Left lung (tissue), 10 donors: ENCODE data around the gene DUSP14. TPM values are rescaled to one million over a fixed set of nuclear protein-coding genes. Genes with fewer than 3 reads are reported as not detected.

Experiments used
- ATAC-seq: fragments of 200-7000 bp; cut with Tn5 transposase; one replicate; pipeline ENCODE4 v1.9.1; 2020; ENCODE audit warnings: moderate library complexity
- DNase-seq, 4 donors: peaks; one replicate each; pipeline ENCODE4 v3.0.0-alpha.2; 2013 to 2020
- H3K27ac ChIP-seq, 2 donors: fragments of 200-600 bp; sonication (generic) in 1 of 2; one replicate each; pipeline versions ENCODE4 v1.5.0 to v1.8.0; 2020 to 2021
- H3K27me3 ChIP-seq, 2 donors: fragments of 200-600 bp; sonication (generic) in 1 of 2; one replicate each; pipeline versions ENCODE4 v1.5.0 to v1.8.0; 2020 to 2021
- H3K36me3 ChIP-seq, 2 donors: fragments of 200-600 bp; sonication (generic) in 1 of 2; one replicate each; pipeline versions ENCODE4 v1.5.0 to v1.8.0; 2020 to 2021
- H3K4me1 ChIP-seq, 2 donors: fragments of 200-600 bp; one replicate each; pipeline ENCODE4 v1.8.0; 2021
- H3K4me3 ChIP-seq, 2 donors: fragments of 200-600 bp; sonication (generic) in 1 of 2; one replicate each; pipeline versions ENCODE4 v1.5.0 to v1.8.0; 2020 to 2021; ENCODE audit warnings: mild to moderate bottlenecking in 1 of 2
- H3K9me3 ChIP-seq, 2 donors: fragments of 200-600 bp; sonication (generic) in 1 of 2; one replicate each; pipeline versions ENCODE4 v1.5.0 to v1.8.0; 2020 to 2021
- CTCF ChIP-seq, 2 donors: fragments of 200-600 bp; sonication (generic) in 1 of 2; IDR thresholded peaks; one replicate each; pipeline versions ENCODE4 v1.5.0 to v1.8.0; 2021; ENCODE audit warnings: antibody characterized with exemption in 2 of 2
- intact Hi-C, 2 donors: fragments of 100-400 bp; cut with DNase I; formaldehyde crosslinking; loops; one replicate each; pipeline versions ENCODE4 v1.11.2 to v1.14.2; 2022
- polyA plus RNA-seq, 6 donors: library from polyadenylated mRNA; unstranded; fragments of 120-200 nt; gene quantifications; one replicate each; pipeline ENCODE4 v1.2.1, GENCODE V29; 2013; ENCODE audit not compliant: insufficient read length in 6 of 6
- total RNA-seq, 2 donors: library from RNA; stranded (reverse); fragmentation: NEBNext Ultra II Directional; extraction: Animal tissue kit (Norgen Biotek cat#: 25700); gene quantifications; one replicate each; pipeline ENCODE4 v1.2.1, GENCODE V29; 2021
- donor health status: DM: no; HTN: yes; CAD: no.
- donor health status: DM: no; HTN: no; CAD: no.

The DUSP14 gene
- total and polyA plus RNA-seq, 8 donors, result 6.4 to 14.9 (median 8.8) TPM

GRCh38 chr17:37520174-37520573, 30.5 kb downstream of the DUSP14 start:
- no peak overlapping the region for H3K4me3 ChIP-seq
- H3K36me3 ChIP-seq, result peaks cover 0 to 84% of the 10 kb centered on the region in 2 donors
- H3K9me3 ChIP-seq, result no peaks in the 10 kb centered on the region
- H3K4me1 ChIP-seq, result no peaks in the 10 kb centered on the region
- DNase-seq (no peak), ATAC-seq (no peak)
- no peaks in the 10 kb centered on the region for H3K27me3 ChIP-seq
- intact Hi-C loops, result no loop called here
- H3K27ac ChIP-seq, result no peak overlapping the region
- TF ChIP-seq CTCF (IDR thresholded peaks at IDR 0.05), result no peak

GRCh38 chr17:37521821-37522220, 32.1 kb downstream of the DUSP14 start:
- no peaks in the 10 kb centered on the region for H3K9me3 ChIP-seq
- peaks cover 0 to 84% of the 10 kb centered on the region in 2 donors for H3K36me3 ChIP-seq
- H3K4me1 ChIP-seq, result no peaks in the 10 kb centered on the region
- intact Hi-C loops, result no loop called here
- DNase-seq, result no peak
- no peaks in the 10 kb centered on the region for H3K27me3 ChIP-seq
- no peak overlapping the region for H3K4me3 ChIP-seq
- ATAC-seq, result no peak
- TF ChIP-seq CTCF (IDR thresholded peaks at IDR 0.05), result no peak
- H3K27ac ChIP-seq, result no peak overlapping the region

- no peaks in the 10 kb centered on the region for H3K4me1 ChIP-seq
- peaks cover 0 to 84% of the 10 kb centered on the region in 2 donors for H3K36me3 ChIP-seq
- no peak for DNase-seq
- ATAC-seq, result no peak
- no peaks in the 10 kb centered on the region for H3K27me3 ChIP-seq
- H3K27ac ChIP-seq, result no peak overlapping the region
- H3K4me3 ChIP-seq, result no peak overlapping the region
- intact Hi-C loops, result no loop called here
- no peaks in the 10 kb centered on the region for H3K9me3 ChIP-seq
- no peak for TF ChIP-seq CTCF (IDR thresholded peaks at IDR 0.05)
Observed at GRCh38 chr17:37523715-37524219, 34.1 kb downstream of the DUSP14 start.

GRCh38 chr17:37527249-37527851, 37.7 kb downstream of the DUSP14 start:
- H3K27ac ChIP-seq, result no peak overlapping the region
- ATAC-seq (peak; percentile 80), DNase-seq (peak in 2 of 4 donors; percentile 10 to 46)
- H3K36me3 ChIP-seq, result peaks cover 0 to 89% of the 10 kb centered on the region in 2 donors
- intact Hi-C loops, result no loop called here
- H3K9me3 ChIP-seq, result no peaks in the 10 kb centered on the region
- peak in 1 of 2 donors; percentile 48 for TF ChIP-seq CTCF (IDR thresholded peaks at IDR 0.05)
- no peaks in the 10 kb centered on the region for H3K27me3 ChIP-seq
- H3K4me1 ChIP-seq, result no peaks in the 10 kb centered on the region
- H3K4me3 ChIP-seq, result no peak overlapping the region

GRCh38 chr17:37530420-37530819, 40.7 kb downstream of the DUSP14 start:
- H3K36me3 ChIP-seq, result peaks cover 0 to 98% of the 10 kb centered on the region in 2 donors
- ATAC-seq (no peak), DNase-seq (no peak)
- no peak for TF ChIP-seq CTCF (IDR thresholded peaks at IDR 0.05)
- no peaks in the 10 kb centered on the region for H3K27me3 ChIP-seq
- H3K4me1 ChIP-seq, result no peaks in the 10 kb centered on the region
- intact Hi-C loops, result no loop called here
- H3K9me3 ChIP-seq, result no peaks in the 10 kb centered on the region
- H3K4me3 ChIP-seq, result no peak overlapping the region
- no peak overlapping the region for H3K27ac ChIP-seq
